Immature natural killer cell (primary cell): ENCODE results near the gene SLC9A5. TPM values are rescaled to one million over a fixed set of nuclear protein-coding genes. Genes with fewer than 3 reads are reported as not detected.
A peak's percentile ranks its signal among the peaks of the same experiment; 100 is the strongest.

ENCODE experiments used
- DNase-seq, 3 donors: peaks; one replicate each; pipeline ENCODE4 v3.0.0; 2022; ENCODE audit warnings: mixed read lengths in 1 of 3
- H3K27ac Mint-ChIP-seq, 6 donors: one replicate each; pipeline ENCODE4 v1.8.0; 2020; ENCODE audit warnings: mixed read lengths in 6 of 6, mild to moderate bottlenecking in 5 of 6, inconsistent platforms in 4 of 6, moderate library complexity in 3 of 6
- H3K27me3 Mint-ChIP-seq, 3 donors: one replicate each; pipeline ENCODE4 v1.8.0; 2020 to 2021; ENCODE audit warnings: low read depth in 3 of 3, mild to moderate bottlenecking in 3 of 3, mixed read lengths in 3 of 3, moderate library complexity in 3 of 3, inconsistent platforms in 1 of 3
- H3K36me3 Mint-ChIP-seq, 3 donors: one replicate each; pipeline ENCODE4 v1.8.0; 2020; ENCODE audit warnings: mixed read lengths in 3 of 3, inconsistent platforms in 2 of 3, mild to moderate bottlenecking in 2 of 3
- H3K4me1 Mint-ChIP-seq, 2 donors: one replicate each; pipeline ENCODE4 v1.8.0; 2020; ENCODE audit warnings: inconsistent platforms in 2 of 2, mild to moderate bottlenecking in 2 of 2, mixed read lengths in 2 of 2, moderate library complexity in 1 of 2
- H3K4me3 Mint-ChIP-seq, 5 donors: one replicate each; pipeline ENCODE4 v1.8.0; 2020; ENCODE audit warnings: mild to moderate bottlenecking in 5 of 5, mixed read lengths in 5 of 5, inconsistent platforms in 3 of 5, moderate library complexity in 3 of 5
- H3K9me3 Mint-ChIP-seq, 6 donors: one replicate each; pipeline ENCODE4 v1.8.0; 2020; ENCODE audit warnings: mild to moderate bottlenecking in 6 of 6, mixed read lengths in 6 of 6, inconsistent platforms in 4 of 6, moderate library complexity in 3 of 6
- polyA plus RNA-seq, 3 donors: library from polyadenylated mRNA; unstranded; fragments of 300-500 nt; fragmentation: Illumina TruSeq; gene quantifications; one replicate each; pipeline ENCODE4 v1.2.3, GENCODE V29; 2021

SLC9A5 gene
- polyA plus RNA-seq, 3 donors from 2014 or later: 0.46 TPM; not detected in 2

GRCh38 chr16:67249178-67250044, 632 bp downstream of the SLC9A5 start:
- Mint-ChIP-seq H3K4me3 (peak overlapping the region; percentile 61 to 76 (median 68)), H3K27ac (peak overlapping the region in 1 of 6 donors; percentile 17), H3K36me3 (no peaks in the 10 kb centered on the region), H3K9me3 (no peaks in the 10 kb centered on the region), H3K4me1 (peaks cover 34 to 36% of the 10 kb centered on the region in 2 donors), H3K27me3 (peaks cover 6 to 19% (median 16%) of the 10 kb centered on the region in 3 donors)
- DNase-seq: no peak

- Mint-ChIP-seq H3K4me3 (peak overlapping the region; percentile 46 to 76 (median 68)), H3K27me3 (peaks cover 6 to 19% (median 16%) of the 10 kb centered on the region in 3 donors), H3K9me3 (no peaks in the 10 kb centered on the region), H3K4me1 (peaks cover 28 to 30% of the 10 kb centered on the region in 2 donors), H3K27ac (peak overlapping the region in 1 of 6 donors; percentile 17), H3K36me3 (no peaks in the 10 kb centered on the region)
- no peak for DNase-seq
Measured at GRCh38 chr16:67250045-67250327, 1.2 kb downstream of the SLC9A5 start.

GRCh38 chr16:67252609-67253497, 4.1 kb downstream of the SLC9A5 start:
- Mint-ChIP-seq H3K4me1 (peaks cover 14 to 17% of the 10 kb centered on the region in 2 donors), H3K27me3 (peaks cover 6 to 15% (median 11%) of the 10 kb centered on the region in 3 donors), H3K27ac (no peak overlapping the region), H3K4me3 (no peak overlapping the region), H3K36me3 (no peaks in the 10 kb centered on the region), H3K9me3 (no peaks in the 10 kb centered on the region)
- DNase-seq: no peak

- Mint-ChIP-seq H3K4me1 (peaks cover 0 to 3% of the 10 kb centered on the region in 2 donors), H3K27me3 (peaks cover 3 to 13% (median 5%) of the 10 kb centered on the region in 3 donors), H3K36me3 (no peaks in the 10 kb centered on the region), H3K4me3 (no peak overlapping the region), H3K27ac (no peak overlapping the region), H3K9me3 (no peaks in the 10 kb centered on the region)
- no peak for DNase-seq
Measured at GRCh38 chr16:67254801-67255552, 6.2 kb downstream of the SLC9A5 start.

GRCh38 chr16:67255553-67256221, 6.9 kb downstream of the SLC9A5 start:
- H3K36me3 Mint-ChIP-seq: no peaks in the 10 kb centered on the region
- no peak overlapping the region for H3K27ac Mint-ChIP-seq
- H3K4me3 Mint-ChIP-seq: no peak overlapping the region
- H3K4me1 Mint-ChIP-seq: no peaks in the 10 kb centered on the region
- H3K27me3 Mint-ChIP-seq: peaks cover 0 to 14% (median 0%) of the 10 kb centered on the region in 3 donors
- H3K9me3 Mint-ChIP-seq: no peaks in the 10 kb centered on the region
- DNase-seq: no peak

- Mint-ChIP-seq H3K9me3 (no peaks in the 10 kb centered on the region), H3K4me3 (no peak overlapping the region), H3K27me3 (peaks cover 0 to 11% (median 4%) of the 10 kb centered on the region in 3 donors), H3K4me1 (no peaks in the 10 kb centered on the region), H3K36me3 (no peaks in the 10 kb centered on the region), H3K27ac (peak overlapping the region in 1 of 6 donors; percentile 81)
- no peak for DNase-seq
Measured at GRCh38 chr16:67256701-67257230, 8.0 kb downstream of the SLC9A5 start.

GRCh38 chr16:67257486-67258160, 8.8 kb downstream of the SLC9A5 start:
- no peaks in the 10 kb centered on the region for H3K36me3 Mint-ChIP-seq
- H3K4me1 Mint-ChIP-seq: no peaks in the 10 kb centered on the region
- no peak overlapping the region for H3K27ac Mint-ChIP-seq
- no peak overlapping the region for H3K4me3 Mint-ChIP-seq
- no peaks in the 10 kb centered on the region for H3K9me3 Mint-ChIP-seq
- no peak for DNase-seq
- H3K27me3 Mint-ChIP-seq: peaks cover 0 to 11% (median 4%) of the 10 kb centered on the region in 3 donors

GRCh38 chr16:67258161-67258835, 9.5 kb downstream of the SLC9A5 start:
- Mint-ChIP-seq H3K27me3 (peaks cover 1 to 8% (median 7%) of the 10 kb centered on the region in 3 donors), H3K9me3 (no peaks in the 10 kb centered on the region), H3K4me1 (no peaks in the 10 kb centered on the region), H3K4me3 (no peak overlapping the region), H3K27ac (no peak overlapping the region), H3K36me3 (no peaks in the 10 kb centered on the region)
- DNase-seq: no peak

- no peak for DNase-seq
- Mint-ChIP-seq H3K4me3 (no peak overlapping the region), H3K27ac (no peak overlapping the region), H3K36me3 (no peaks in the 10 kb centered on the region), H3K4me1 (no peaks in the 10 kb centered on the region), H3K27me3 (peaks cover 2 to 16% (median 7%) of the 10 kb centered on the region in 3 donors), H3K9me3 (no peaks in the 10 kb centered on the region)
Measured at GRCh38 chr16:67259705-67260104, 10.9 kb downstream of the SLC9A5 start.

- Mint-ChIP-seq H3K9me3 (no peaks in the 10 kb centered on the region), H3K27ac (no peak overlapping the region), H3K4me1 (no peaks in the 10 kb centered on the region), H3K4me3 (no peak overlapping the region), H3K36me3 (no peaks in the 10 kb centered on the region), H3K27me3 (peaks cover 2 to 16% (median 7%) of the 10 kb centered on the region in 3 donors)
- DNase-seq: peak in 1 of 3 donors; percentile 22
Measured at GRCh38 chr16:67260426-67261063, 11.8 kb downstream of the SLC9A5 start.

- Mint-ChIP-seq H3K9me3 (no peaks in the 10 kb centered on the region), H3K36me3 (no peaks in the 10 kb centered on the region), H3K4me1 (no peaks in the 10 kb centered on the region), H3K4me3 (no peak overlapping the region), H3K27me3 (peaks cover 2 to 16% (median 7%) of the 10 kb centered on the region in 3 donors), H3K27ac (no peak overlapping the region)
- no peak for DNase-seq
Measured at GRCh38 chr16:67263201-67263600, 14.4 kb downstream of the SLC9A5 start.

GRCh38 chr16:67264277-67264676, 15.5 kb downstream of the SLC9A5 start:
- Mint-ChIP-seq H3K27me3 (peaks cover 2 to 16% (median 6%) of the 10 kb centered on the region in 3 donors), H3K36me3 (no peaks in the 10 kb centered on the region), H3K4me3 (no peak overlapping the region), H3K27ac (no peak overlapping the region), H3K9me3 (no peaks in the 10 kb centered on the region), H3K4me1 (no peaks in the 10 kb centered on the region)
- DNase-seq: no peak
